ENCODE results near the gene CACNG5.

CACNG5 gene

DNA sequence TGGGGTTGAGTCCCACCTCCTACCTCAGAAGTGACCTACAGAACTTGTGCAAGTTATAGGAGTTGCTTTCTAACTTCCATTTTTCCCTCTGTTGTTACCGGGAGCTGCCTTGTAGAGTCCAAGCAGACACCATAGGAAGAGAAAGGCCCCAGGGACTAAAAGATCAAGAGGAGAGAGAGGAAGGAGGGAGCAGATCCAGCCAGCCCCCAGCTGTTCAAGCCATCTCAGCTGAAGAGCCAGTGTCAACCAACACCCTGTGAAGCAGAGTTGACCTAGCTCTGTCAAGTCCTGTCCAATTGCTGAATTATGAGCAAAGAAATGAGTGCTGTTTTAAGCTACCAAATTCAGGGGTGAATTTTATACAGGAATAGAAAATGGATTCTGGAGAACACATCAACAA, 94.7 kb downstream of the CACNG5 start:
- Histone ChIP-seq H3K9me3 (ENCODE audit: severe bottlenecking) (peaks cover 3% of the 10 kb centered on the region), H3K4me1 (ENCODE audit: insufficient read depth, poor library complexity, severe bottlenecking) (no peaks in the 10 kb centered on the region), H3K27me3 (ENCODE audit: insufficient read depth, poor library complexity, severe bottlenecking) (no peaks in the 10 kb centered on the region), H3K27ac (ENCODE audit: poor library complexity, severe bottlenecking) (no peak overlapping the region), H3K36me3 (ENCODE audit: low read depth) (no peaks in the 10 kb centered on the region; the same call in 1 of the 2 replicates), H3K4me3 (ENCODE audit: severe bottlenecking) (no peak overlapping the region)
- ATAC-seq (ENCODE audit: low read depth) (no peak), DNase-seq (ENCODE audit: low spot score) (peak; percentile 10)
- TF ChIP-seq, protein P1, sequence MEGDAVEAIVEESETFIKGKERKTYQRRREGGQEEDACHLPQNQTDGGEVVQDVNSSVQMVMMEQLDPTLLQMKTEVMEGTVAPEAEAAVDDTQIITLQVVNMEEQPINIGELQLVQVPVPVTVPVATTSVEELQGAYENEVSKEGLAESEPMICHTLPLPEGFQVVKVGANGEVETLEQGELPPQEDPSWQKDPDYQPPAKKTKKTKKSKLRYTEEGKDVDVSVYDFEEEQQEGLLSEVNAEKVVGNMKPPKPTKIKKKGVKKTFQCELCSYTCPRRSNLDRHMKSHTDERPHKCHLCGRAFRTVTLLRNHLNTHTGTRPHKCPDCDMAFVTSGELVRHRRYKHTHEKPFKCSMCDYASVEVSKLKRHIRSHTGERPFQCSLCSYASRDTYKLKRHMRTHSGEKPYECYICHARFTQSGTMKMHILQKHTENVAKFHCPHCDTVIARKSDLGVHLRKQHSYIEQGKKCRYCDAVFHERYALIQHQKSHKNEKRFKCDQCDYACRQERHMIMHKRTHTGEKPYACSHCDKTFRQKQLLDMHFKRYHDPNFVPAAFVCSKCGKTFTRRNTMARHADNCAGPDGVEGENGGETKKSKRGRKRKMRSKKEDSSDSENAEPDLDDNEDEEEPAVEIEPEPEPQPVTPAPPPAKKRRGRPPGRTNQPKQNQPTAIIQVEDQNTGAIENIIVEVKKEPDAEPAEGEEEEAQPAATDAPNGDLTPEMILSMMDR (IDR thresholded peaks at IDR 0.05; ENCODE audit: poor library complexity, severe bottlenecking), result no peak

DNA sequence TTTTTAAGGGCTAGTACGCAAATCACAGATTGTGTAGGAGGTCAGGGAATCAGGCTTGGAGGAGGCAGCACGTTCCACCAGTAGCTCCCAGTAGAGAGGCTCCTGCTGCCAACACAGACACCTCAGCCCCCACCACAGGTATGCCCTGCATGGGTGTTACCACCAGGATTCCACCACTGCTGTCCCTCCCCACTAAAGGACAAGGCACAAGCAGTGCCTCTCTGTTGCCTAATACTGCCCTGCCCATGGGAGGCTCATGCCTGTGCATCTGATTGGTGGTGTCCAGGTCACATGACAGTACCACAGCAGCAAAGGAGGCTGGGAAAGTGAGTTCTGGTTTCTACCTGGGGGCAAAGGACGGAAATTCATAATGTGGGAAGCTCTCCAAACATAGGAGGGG, 96.0 kb downstream of the CACNG5 start:
- Histone ChIP-seq H3K27me3 (ENCODE audit: insufficient read depth, poor library complexity, severe bottlenecking) (no peaks in the 10 kb centered on the region), H3K9me3 (ENCODE audit: severe bottlenecking) (peaks cover 3% of the 10 kb centered on the region), H3K27ac (ENCODE audit: poor library complexity, severe bottlenecking) (no peak overlapping the region), H3K4me3 (ENCODE audit: severe bottlenecking) (no peak overlapping the region), H3K36me3 (ENCODE audit: low read depth) (no peaks in the 10 kb centered on the region), H3K4me1 (ENCODE audit: insufficient read depth, poor library complexity, severe bottlenecking) (no peaks in the 10 kb centered on the region)
- TF ChIP-seq, protein P1 (IDR thresholded peaks at IDR 0.05; ENCODE audit: poor library complexity, severe bottlenecking), result no peak
- DNase-seq (ENCODE audit: low spot score) (peak; percentile 48), ATAC-seq (ENCODE audit: low read depth) (peak; percentile 62; the same call in 2 of the 3 replicates)

DNA sequence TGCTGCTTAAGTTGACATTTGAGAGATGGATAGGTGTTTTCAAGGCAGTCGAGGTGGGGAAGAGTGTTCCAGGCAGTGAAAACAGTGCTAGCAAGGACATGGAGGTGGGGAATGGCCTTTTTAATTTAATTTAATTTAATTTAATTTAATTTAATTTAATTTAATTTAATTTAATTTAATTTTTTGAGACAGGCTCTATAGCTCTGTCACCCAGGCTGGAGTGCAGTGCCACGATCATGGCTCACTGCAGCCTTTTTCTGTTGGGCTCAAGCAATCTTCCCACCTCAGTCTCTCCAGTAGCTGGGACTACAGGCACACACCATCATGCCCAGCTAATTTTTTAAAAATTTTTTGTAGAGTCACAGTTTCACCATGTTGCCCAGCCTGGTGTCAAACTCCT, 97.4 kb downstream of the CACNG5 start:
- no peaks in the 10 kb centered on the region for H3K27me3 ChIP-seq (ENCODE audit: insufficient read depth, poor library complexity, severe bottlenecking)
- no peak for ATAC-seq (ENCODE audit: low read depth)
- TF ChIP-seq, protein P1 (IDR thresholded peaks at IDR 0.05; ENCODE audit: poor library complexity, severe bottlenecking), result no peak
- H3K4me3 ChIP-seq (ENCODE audit: severe bottlenecking), result no peak overlapping the region
- DNase-seq (ENCODE audit: low spot score), result no peak
- peaks cover 3% of the 10 kb centered on the region for H3K9me3 ChIP-seq (ENCODE audit: severe bottlenecking)
- H3K4me1 ChIP-seq (ENCODE audit: insufficient read depth, poor library complexity, severe bottlenecking), result no peaks in the 10 kb centered on the region
- H3K27ac ChIP-seq (ENCODE audit: poor library complexity, severe bottlenecking), result no peak overlapping the region
- H3K36me3 ChIP-seq (ENCODE audit: low read depth), result no peaks in the 10 kb centered on the region

- Histone ChIP-seq H3K27me3 (ENCODE audit: insufficient read depth, poor library complexity, severe bottlenecking) (no peaks in the 10 kb centered on the region), H3K27ac (ENCODE audit: poor library complexity, severe bottlenecking) (no peak overlapping the region), H3K4me3 (ENCODE audit: severe bottlenecking) (no peak overlapping the region), H3K36me3 (ENCODE audit: low read depth) (no peaks in the 10 kb centered on the region), H3K9me3 (ENCODE audit: severe bottlenecking) (peaks cover 3% of the 10 kb centered on the region), H3K4me1 (ENCODE audit: insufficient read depth, poor library complexity, severe bottlenecking) (no peaks in the 10 kb centered on the region)
- TF ChIP-seq, protein P1 (IDR thresholded peaks at IDR 0.05; ENCODE audit: poor library complexity, severe bottlenecking), result no peak
- DNase-seq (ENCODE audit: low spot score) (peak; percentile 6), ATAC-seq (ENCODE audit: low read depth) (no peak)
Observed at GRCh38 chr17:66934040-66934439, 99.1 kb downstream of the CACNG5 start.
